Psoas muscle (tissue), 8 donors: ENCODE data around the gene CGREF1. TPM values are rescaled to one million over a fixed set of nuclear protein-coding genes. Genes with fewer than 3 reads are reported as not detected.

Experiments
- ATAC-seq, 4 donors: fragments of 200-7000 bp; cut with Tn5 transposase; one replicate each; pipeline ENCODE4 v1.9.1; 2020; ENCODE audit warnings: moderate library complexity in 3 of 4, mild to moderate bottlenecking in 2 of 4
- DNase-seq, 2 donors: peaks; one replicate each; pipeline ENCODE4 v3.0.0-alpha.2; 2020
- H3K27ac ChIP-seq: fragments of 200-600 bp; one replicate; pipeline ENCODE4 v1.8.0; 2022
- H3K27me3 ChIP-seq, 3 donors: fragments of 200-600 bp in 1 of 3; one replicate each; pipeline versions ENCODE4 v1.6.1 to v1.8.0; 2013 to 2022; ENCODE audit warnings: low read length in 2 of 3, mild to moderate bottlenecking in 2 of 3, moderate library complexity in 1 of 3; ENCODE audit not compliant: insufficient read depth in 3 of 3
- H3K36me3 ChIP-seq, 2 donors: fragments of 200-600 bp in 1 of 2; one replicate each; pipeline versions ENCODE4 v1.6.1 to v1.8.0; 2013 to 2022; ENCODE audit warnings: low read depth in 1 of 2, mild to moderate bottlenecking in 1 of 2, moderate library complexity in 1 of 2; ENCODE audit not compliant: insufficient read depth in 1 of 2
- H3K4me1 ChIP-seq: fragments of 200-600 bp; one replicate; pipeline ENCODE4 v1.8.0; 2022
- H3K4me3 ChIP-seq: fragments of 200-600 bp; one replicate; pipeline ENCODE4 v1.8.0; 2022; ENCODE audit warnings: mild to moderate bottlenecking
- H3K9me3 ChIP-seq: fragments of 200-600 bp; one replicate; pipeline ENCODE4 v1.8.0; 2022
- WGBS, 3 donors: extraction: QIAGEN DNeasy Blood & Tissue Kit; methylation state at CpG; one replicate each; pipeline versions ENCODE4 v1.1.6 to v1.1.7; 2013; 5-methylcytosine and 5-hydroxymethylcytosine counted together
- intact Hi-C, 2 donors: fragments of 100-400 bp; cut with DNase I; formaldehyde crosslinking; loops; one replicate each; pipeline versions ENCODE4 v1.11.0 to v1.14.2; 2022
- polyA plus RNA-seq, 3 donors: library from polyadenylated mRNA; stranded (reverse); fragments of 200-250 nt; gene quantifications; one replicate each; pipeline ENCODE4 v1.2.3, GENCODE V29; 2013
- total RNA-seq, 4 donors: library from RNA; stranded (reverse); fragmentation: NEBNext Ultra II Directional in 2 of 4; extraction: Animal tissue kit (Norgen Biotek cat#: 25700) in 2 of 4; gene quantifications; one replicate each; pipeline versions ENCODE4 v1.2.1 to v1.2.4, GENCODE V29; 2021 to 2023
- TF ChIP-seq, protein P1 (sequence below): fragments of 200-600 bp; IDR thresholded peaks from one replicate; pipeline ENCODE4 v1.8.0; 2022; ENCODE audit warnings: antibody characterized with exemption
- donor health status: healthy with polysubstance abuse.
- donor health status: DM: no; HTN: no; CAD: no; lungs with moderate emphysema.
- donor health status: Bipolar disorder and iron deficiency.
- donor health status: healthy.
- donor health status: DM: yes; HTN: yes; CAD: no.
- donor health status: DM: no; HTN: no; CAD: no.
- donor health status: DM: no; HTN: no; CAD: no.
- donor health status: DM: yes; HTN: yes; CAD: no.

Gene CGREF1
- total and polyA plus RNA-seq, 7 donors, result 2.8 to 15.8 (median 6.6) TPM

DNA sequence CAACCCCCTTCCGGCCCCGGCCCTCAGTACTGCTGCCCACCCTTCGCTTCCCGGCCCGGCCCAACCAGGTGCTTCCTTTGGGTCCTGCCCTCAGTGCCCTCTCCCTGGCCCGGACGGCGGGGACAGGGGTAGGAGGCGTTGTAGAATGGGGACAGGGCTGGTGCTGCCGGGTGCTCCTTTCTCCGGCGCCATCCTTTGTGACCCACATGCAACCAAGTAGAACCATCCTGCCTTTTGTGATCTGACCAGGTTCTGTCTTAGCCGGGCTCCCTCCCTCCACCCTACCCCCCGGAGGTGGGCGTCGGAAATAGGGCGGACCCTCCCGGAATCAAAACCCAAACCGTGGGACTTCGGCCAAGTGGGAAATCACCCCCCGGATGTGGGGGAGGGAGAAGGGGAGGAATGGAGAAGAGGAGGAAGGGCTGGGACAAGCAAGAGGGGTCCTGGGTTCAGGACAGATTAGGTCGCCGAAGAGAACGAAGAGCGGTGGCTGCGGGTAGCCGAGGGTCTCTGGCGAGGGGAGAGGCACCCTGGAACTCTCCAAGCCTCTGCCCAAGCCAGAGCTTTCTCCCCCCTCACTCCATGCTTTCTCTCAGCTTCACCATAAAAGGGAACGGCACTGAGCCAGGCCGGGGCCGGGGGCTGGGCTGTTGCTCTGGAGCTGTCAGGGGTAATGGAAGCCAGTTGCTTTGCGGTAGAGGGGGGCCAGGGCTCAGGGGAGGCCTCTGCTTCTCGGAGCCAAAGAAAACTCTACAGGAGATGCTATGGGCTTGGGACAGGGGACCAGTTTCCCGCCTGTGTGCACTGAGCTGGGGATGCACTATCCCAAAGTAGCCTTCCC, 46.7 kb downstream of the CGREF1 start:
- intact Hi-C loops, result loop anchor here in 1 of 2 donors (2.0 kb wide), 1 partner anchor 19 kb away; no protein-coding TSS in a partner anchor
- Histone ChIP-seq H3K27ac (peak overlapping the region; percentile 88), H3K4me1 (peaks cover 16% of the 10 kb centered on the region), H3K27me3 (no peaks in the 10 kb centered on the region), H3K9me3 (no peaks in the 10 kb centered on the region), H3K4me3 (peak overlapping the region; percentile 90), H3K36me3 (peaks cover 6 to 30% of the 10 kb centered on the region in 2 donors)
- TF ChIP-seq, protein P1, sequence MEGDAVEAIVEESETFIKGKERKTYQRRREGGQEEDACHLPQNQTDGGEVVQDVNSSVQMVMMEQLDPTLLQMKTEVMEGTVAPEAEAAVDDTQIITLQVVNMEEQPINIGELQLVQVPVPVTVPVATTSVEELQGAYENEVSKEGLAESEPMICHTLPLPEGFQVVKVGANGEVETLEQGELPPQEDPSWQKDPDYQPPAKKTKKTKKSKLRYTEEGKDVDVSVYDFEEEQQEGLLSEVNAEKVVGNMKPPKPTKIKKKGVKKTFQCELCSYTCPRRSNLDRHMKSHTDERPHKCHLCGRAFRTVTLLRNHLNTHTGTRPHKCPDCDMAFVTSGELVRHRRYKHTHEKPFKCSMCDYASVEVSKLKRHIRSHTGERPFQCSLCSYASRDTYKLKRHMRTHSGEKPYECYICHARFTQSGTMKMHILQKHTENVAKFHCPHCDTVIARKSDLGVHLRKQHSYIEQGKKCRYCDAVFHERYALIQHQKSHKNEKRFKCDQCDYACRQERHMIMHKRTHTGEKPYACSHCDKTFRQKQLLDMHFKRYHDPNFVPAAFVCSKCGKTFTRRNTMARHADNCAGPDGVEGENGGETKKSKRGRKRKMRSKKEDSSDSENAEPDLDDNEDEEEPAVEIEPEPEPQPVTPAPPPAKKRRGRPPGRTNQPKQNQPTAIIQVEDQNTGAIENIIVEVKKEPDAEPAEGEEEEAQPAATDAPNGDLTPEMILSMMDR, result no peak
- 6 to 8% (median 7%) methylated on average over 29 to 34 of the region's 34 CpGs for WGBS, 3 donors
- DNase-seq (peak; percentile 44 to 69), ATAC-seq (peak in 1 of 4 donors; percentile 1)

DNA sequence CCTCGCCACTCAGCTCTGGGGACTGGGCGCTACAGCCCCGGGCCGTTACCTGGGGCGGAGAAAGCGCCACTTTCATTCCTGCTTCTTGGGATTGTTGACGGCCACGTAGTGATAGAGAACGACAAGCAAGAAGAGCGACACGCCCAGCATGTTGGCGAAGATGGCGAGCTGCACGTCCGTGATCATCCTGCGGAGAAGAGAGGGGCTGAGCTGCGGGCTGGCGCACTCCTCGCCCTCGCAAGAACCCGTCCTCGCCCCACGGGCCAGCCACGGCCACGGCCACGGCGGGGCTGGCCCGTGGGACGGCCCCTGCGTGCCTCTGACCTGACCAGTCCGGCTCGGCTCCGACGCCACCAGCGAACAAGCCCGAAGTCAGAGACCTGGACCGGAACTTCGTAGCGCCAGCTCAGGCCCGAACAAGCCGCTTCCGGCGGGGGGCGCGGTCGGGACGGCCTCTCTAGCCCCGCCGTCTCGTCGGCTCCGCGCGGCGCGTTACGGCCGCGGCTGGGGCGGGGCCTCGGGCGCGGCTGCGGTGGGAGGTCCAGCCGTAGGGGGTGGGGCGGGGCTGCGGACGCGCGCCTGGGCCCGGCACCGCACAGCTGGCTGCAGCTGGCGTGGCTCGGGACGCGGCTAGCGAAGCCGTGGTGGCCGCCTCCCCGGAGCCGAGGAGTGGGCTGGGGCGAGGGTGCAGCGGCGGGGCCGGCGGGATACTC, 47.5 kb downstream of the CGREF1 start, which contains the start of gene OST4:
OST4 (minus strand) TSS at position 378 of the 713 bp plus-strand sequence.
- Histone ChIP-seq H3K4me1 (peaks cover 16% of the 10 kb centered on the region), H3K4me3 (peak within 1 kb of the TSS; percentile 90), H3K27ac (peak within 1 kb of the TSS; percentile 88), H3K9me3 (no peaks in the 10 kb centered on the region), H3K36me3 (peaks cover 6 to 36% of the 10 kb centered on the region in 2 donors), H3K27me3 (no peaks in the 10 kb centered on the region)
- intact Hi-C loops, result loop anchor here in 1 of 2 donors (2.0 kb wide), 1 partner anchor 19 kb away; no protein-coding TSS in a partner anchor
- 1% methylated on average over 50 to 86 of the region's 86 CpGs for WGBS, 3 donors
- TF ChIP-seq, protein P1, result no peak
- peak; percentile 95 to 97 for DNase-seq
- peak; percentile 96 to 98 (median 96) for ATAC-seq

DNA sequence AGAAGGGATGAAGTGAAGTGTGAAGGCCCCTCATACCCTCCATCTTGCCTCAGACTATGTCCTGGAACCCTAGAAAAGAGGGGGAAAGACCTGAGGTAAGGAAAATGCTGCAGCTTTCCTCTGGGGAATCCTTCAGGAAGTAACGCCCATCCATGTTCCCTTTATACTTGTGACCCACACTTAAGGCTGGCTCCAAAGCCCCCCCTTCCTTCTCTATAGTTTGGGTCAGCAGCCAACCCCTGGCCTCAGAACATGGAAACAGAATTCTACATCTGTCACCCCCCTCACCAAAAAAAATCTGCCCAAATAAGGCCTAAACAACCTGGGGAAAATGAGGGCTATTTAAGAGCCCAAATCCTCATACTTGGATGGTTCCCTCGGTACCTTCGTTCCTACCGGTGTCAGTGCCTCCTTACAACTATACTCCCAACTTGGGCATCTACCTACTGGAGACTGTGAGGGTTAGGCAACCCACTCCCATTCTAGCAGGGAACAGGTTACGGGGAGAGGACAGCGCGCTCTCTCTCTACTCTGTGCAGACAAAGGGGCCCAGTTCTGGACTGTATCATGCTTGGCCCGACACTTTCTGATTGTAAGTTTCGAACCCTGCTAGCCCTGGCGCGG, 48.2 kb downstream of the CGREF1 start:
- ATAC-seq, result peak; percentile 2 to 7 (median 2)
- intact Hi-C loops, result loop anchor here in 1 of 2 donors (2.0 kb wide), 1 partner anchor 18 kb away; no protein-coding TSS in a partner anchor
- Histone ChIP-seq H3K9me3 (no peaks in the 10 kb centered on the region), H3K27me3 (no peaks in the 10 kb centered on the region), H3K4me1 (peaks cover 16% of the 10 kb centered on the region), H3K36me3 (peaks cover 6 to 41% of the 10 kb centered on the region in 2 donors), H3K27ac (peak overlapping the region; percentile 88), H3K4me3 (peak overlapping the region; percentile 90)
- TF ChIP-seq, protein P1, result no peak
- WGBS, 3 donors, result 2 to 4% (median 3%) methylated on average over 11 of the region's 11 CpGs
- DNase-seq, result no peak

DNA sequence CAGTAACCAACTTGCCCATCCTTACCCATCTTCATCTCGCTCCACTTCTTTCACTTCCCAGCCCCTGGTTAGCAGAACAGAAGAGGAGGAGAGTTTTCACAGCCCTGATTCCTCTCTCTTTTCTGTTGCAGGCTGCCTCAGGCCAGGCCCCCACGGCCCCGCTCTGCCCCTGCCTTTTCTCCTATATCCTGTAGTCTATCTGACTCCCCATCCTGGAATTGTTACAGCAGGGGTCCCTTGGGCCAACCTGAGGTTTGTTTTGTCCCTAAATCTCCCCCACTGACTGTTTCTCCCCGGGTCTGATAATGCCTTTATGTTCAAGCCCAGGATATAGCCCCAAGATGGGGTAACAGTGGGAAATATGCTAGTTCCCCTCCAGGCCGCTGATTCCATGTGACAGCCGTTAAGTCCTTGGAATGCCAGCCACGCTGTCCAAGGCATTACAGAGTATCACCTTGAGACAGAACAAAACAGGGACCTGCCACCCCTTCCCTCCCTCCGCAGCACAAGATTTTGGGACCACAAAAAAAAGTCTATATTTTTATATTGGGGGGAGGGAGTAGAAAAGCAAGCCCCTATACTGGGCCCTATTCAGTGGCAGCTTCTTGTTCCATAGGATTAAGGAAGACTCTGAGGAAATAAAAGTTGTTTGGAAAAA, 48.8 kb downstream of the CGREF1 start:
- H3K4me1 ChIP-seq, result peaks cover 16% of the 10 kb centered on the region
- no peaks in the 10 kb centered on the region for H3K27me3 ChIP-seq
- ATAC-seq, result no peak
- peaks cover 6 to 48% of the 10 kb centered on the region in 2 donors for H3K36me3 ChIP-seq
- no peaks in the 10 kb centered on the region for H3K9me3 ChIP-seq
- no peak for DNase-seq
- intact Hi-C loops, result loop anchor here in 1 of 2 donors (2.0 kb wide), 1 partner anchor 17 kb away; no protein-coding TSS in a partner anchor
- 76 to 80% (median 79%) methylated on average over 8 of the region's 8 CpGs for WGBS, 3 donors
- H3K4me3 ChIP-seq, result peak overlapping the region; percentile 90
- TF ChIP-seq, protein P1, result no peak
- H3K27ac ChIP-seq, result no peak overlapping the region
